ENCODE measurements around the gene PNKD. TPM values are rescaled to one million over a fixed set of nuclear protein-coding genes. Genes with fewer than 3 reads are reported as not detected.
A peak's percentile ranks its signal among the peaks of the same experiment; 100 is the strongest.
"Not testable (repeated sequence)": the region's sequence is repeated elsewhere in the genome, so short reads cannot be mapped to it uniquely, and the experiment has no call there.

The PNKD gene
- total RNA-seq, 1 experiment from 2014 or later = 41.6 TPM

- peak; percentile 82 for DNase-seq (ENCODE audit: low read depth)
These were observed 2.4 kb downstream of the PNKD start for GRCh38 chr2:218272531-218273212.

- DNase-seq (ENCODE audit: low read depth) = not testable (repeated sequence)
These were observed 3.0 kb downstream of the PNKD start for GRCh38 chr2:218273214-218273907.

DNA sequence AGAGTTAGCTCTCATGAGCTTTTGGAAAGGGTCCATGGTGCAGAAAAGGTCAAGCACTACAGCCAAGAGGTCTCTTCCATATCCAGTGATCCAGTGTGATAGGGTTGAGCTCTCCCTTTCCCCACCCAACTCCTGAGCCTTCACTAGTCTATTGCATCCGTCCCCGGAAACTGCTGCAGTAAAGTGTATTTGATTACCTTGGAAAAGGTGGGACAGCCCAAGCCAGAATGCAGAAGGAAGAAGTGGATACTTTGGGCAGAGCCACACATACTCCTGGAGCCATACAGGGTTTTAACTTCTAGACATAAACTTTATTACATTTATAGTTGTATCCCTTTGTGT lies 3.6 kb downstream of the PNKD start:
- no peak for DNase-seq (ENCODE audit: low read depth)

DNA sequence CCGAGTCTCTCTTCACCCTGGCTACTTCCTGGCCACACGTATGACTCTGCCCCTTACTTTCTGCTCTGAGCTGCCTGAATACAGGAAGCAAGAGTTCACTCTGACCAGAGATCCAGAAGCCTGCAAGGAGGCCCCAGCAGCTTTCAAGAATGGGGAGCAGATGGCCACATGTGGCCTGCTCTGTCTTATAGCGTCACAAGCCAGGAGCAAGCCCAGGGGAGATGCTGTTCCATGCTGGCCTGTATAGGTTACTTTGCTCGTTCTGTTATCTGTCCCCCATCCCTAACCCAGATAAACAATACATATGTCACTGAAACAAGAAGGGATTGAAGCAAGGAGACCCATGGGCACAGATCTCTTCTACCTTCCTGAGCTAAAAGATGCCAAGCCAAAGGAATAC lies 4.3 kb downstream of the PNKD start:
- no peak for DNase-seq (ENCODE audit: low read depth)

DNA sequence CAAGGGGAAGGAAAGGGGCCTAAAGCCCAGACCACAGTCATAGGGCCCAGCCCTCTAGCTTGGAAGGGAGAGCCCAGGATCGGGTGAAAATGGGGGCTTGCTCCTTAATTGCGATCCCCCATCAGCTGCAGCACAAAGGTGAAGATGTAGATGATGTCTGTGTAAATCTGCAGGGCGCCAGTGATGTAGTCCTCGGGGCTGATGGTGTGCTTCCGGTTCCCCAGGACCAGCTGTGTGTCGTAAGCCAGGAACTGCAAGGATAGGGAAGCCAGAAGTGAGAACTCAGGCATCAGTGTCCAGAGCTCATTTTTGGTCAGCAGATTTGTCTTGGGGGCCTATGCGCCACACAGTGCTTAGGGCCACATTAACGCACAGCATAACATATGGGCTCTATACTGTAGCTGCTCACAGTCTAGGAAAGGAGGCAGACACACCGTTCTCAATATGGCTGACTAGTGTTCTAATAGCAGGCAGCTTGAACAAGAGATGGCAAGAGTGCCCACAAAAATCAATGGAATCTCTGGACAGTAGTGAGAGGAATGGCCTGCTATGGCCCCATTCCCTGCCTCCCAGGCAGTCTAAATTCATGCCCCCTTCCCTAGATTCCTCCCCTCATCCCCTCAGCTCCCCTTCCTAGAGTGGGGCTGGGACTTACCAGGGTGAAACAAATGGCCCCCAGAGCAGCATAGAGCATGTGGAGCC lies 5.2 kb downstream of the PNKD start:
- DNase-seq (ENCODE audit: low read depth) = no peak

DNA sequence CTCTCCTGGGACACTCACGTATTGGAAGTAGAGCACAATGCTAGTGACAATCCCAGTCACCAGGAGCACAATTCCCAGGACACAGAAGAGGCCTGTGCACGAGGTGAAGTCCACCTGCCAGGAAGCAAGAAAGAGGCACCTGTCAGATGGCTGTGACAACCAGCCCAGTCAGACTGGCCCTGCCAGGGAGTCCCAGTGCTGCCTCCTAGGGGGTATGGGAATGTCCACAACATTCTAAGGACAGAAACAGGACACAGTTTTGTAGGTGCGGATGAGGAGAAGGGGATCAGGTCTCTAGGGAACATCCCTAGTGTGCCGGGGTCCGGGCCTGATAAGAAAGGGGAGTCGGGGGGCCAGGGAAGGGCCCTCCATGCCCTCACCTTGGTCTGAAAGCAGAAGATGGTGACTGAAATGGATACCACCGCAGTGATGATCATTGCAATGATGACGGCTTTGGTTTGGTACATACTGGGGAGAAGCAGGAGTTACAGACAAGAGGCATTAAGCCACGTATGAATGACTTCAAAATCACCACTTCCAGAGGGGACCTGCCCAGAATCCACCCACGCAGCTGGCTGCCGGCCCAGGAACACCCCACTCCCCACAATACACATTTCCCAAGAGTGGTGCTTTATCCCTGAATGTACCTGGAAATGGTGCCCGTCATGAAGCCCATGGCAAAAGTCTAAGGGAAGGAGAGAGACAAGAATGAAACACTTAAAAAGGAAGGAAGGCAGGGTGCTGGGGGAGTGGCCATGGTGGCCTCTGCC lies 6.9 kb downstream of the PNKD start:
- DNase-seq (ENCODE audit: low read depth) = no peak

DNA sequence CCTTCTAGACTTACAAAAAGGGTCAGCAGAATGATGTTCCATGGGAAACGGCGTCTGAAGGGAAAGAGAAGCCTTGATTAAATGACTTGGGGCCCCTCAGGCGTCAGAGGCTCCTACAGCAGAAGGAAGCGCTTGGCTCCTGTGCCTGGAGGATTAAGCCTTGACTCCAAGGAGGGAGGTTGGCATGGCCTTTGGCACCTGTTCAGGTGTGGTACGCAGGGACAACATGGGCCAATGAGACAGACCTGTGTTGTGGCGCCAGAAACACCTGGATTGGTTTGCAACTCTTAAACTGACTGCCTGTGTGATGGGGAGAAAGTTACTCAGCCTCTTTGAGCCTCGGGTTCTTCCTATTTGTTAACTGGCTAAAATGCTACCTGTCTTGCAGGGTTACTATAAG lies 7.6 kb downstream of the PNKD start:
- DNase-seq (ENCODE audit: low read depth) = no peak

DNA sequence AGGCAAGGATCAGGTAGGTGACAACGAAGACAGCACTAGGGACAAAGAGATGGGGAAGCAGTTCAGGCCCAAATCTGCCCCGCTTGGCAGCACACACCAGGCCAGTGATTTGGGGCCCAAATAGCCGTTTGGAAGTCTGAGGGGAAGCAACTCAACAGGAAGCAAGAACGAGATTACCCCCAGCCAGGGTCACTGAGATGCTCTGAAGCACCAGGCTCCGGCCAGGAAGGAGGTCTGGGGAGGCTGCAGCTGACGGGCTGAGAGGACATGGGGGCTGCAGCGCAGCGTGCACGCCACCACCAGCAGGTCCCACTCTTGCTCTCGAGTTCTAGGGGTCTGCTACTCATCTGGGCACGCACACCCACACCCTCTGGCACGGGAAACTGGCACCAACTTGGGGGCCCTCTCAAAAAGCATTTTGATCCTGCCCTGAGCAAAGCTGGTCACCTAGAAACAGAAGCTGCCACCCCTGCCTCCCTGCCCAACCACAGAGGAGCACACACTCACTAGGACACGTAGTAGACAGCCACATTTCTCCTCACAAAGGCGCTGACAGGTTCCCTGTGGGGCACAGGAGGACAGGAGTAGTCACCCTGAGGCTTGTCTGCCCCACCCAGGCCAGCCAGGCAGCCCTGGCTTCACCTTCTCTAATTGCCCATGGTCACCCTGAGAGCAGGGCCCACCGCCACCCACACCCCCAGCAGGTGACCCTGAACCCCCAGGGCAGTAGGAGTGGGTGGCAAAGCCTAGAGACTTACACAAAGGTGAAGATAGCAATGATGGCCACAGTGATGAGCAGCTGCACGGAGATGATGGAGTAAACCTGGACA lies 8.4 kb downstream of the PNKD start:
- DNase-seq (ENCODE audit: low read depth) = no peak

DNA sequence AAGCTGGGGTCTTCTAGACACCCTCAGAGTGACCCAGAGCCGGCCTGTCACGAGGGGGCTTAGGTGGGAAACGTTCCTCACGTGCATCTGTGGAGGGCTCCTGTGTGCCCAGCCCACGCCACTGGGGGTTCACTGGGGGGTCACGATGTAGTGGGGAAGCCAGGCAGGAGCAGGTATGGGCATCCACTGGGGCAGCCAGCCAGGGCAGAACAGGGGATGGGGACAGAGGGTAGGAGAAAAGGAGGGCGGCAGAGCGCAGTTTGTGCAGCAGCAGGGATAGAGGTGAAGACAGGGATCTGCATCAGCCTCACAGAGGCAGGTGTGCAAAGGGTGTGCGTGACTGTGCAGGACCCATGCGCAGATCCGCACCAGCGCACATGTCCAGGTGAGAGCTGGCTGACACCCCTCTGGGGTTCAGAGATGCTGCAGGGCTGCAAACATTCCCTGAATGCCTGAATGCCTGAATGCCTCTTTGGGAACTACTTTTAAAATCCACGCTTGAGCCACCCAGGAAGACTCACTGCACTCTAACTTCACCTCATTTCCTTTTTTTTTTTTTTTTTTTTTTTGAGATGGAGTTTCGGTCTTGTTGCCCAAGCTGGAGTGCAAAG lies 10.0 kb downstream of the PNKD start:
- no peak for DNase-seq (ENCODE audit: low read depth)

GRCh38 chr2:218281449-218281848 lies 11.1 kb downstream of the PNKD start:
- no peak for DNase-seq (ENCODE audit: low read depth)

DNA sequence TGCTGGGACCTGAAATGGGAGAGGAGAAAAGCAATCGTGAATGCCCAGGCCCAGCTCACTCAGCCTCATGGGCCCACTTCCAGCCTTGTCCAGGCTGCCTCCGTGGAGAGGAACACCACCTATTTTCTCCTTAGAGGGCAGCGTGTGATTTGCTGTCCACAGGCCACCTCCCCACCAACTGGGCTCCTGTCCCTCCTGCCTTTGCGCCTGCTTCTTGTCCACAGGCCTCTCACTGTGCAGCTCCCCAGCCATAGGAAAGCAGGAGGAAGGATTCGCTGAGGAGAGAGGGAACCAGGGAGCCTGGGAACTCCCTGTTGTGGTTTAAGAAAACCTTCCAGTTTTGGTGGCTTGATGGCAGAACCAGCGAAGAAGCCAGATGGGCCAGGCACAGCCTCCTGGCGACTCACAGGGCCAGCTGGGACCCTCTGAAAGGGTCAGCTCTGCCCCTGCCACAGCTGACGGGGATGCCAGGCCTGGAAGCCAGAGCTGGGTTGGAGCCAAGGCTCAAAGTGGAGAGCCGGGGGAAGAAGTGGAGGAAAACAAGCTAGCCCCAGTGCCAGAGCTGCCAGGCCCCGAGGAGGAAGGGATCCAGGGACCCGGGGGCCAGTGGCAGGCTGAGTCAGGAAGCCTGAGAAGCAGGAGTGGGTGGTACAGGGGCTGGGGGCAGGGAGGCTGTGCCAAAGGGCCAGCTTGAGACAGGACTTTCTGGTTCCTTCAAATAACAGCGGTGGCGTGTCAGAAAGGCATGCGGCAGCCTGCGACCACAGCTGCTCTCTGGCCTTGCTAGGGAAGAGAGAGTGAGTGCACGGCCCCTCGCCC lies 12.1 kb downstream of the PNKD start:
- DNase-seq (ENCODE audit: low read depth) = no peak

GRCh38 chr2:218284106-218284811 lies 13.9 kb downstream of the PNKD start:
- DNase-seq (ENCODE audit: low read depth) = peak; percentile 79

- no peak for DNase-seq (ENCODE audit: low read depth)
These were observed 15.3 kb downstream of the PNKD start for GRCh38 chr2:218285604-218286003.

DNA sequence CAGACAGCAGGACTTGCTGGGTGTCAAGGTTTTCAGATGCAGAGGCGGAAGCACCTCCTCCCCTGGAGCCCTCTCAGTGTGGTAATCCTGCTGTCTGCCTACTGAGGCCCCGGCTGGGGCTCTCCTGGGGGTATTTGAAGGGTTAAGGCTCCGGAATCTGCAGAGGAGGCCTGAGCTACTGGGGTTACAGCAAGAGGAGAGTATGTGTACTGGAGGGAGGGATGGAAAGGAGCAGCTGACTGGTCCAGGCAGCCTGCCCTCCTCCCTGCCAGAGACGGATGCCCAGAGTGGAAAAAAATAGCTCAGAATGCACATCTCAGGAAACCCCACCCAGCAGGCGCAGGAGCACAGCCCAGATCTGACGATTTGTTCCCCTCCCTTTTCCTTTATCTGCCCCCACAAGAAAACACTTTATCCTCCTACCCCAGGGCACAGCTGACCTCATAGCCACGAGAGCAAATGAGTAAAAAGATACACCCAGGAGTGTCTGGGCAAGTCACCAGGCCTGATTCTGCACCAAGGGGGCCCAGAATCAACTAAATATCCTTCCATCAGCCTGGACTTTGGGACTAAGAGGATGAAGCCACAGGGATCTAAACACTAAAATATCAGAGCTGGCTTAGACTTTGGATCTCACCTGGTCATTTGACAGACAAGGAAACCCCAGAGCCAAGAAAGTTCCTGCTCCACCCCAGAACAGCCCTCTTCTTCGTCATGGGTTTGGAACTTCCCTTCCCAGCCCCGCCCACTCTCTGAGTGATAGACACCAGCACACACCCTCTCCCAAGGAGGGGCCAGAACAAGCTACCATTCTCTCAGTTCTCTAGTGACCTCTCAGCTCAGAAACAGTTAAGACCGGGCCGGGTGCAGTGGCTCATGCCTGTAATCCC lies 16.5 kb downstream of the PNKD start:
- peak; percentile 96 for DNase-seq (ENCODE audit: low read depth)

DNA sequence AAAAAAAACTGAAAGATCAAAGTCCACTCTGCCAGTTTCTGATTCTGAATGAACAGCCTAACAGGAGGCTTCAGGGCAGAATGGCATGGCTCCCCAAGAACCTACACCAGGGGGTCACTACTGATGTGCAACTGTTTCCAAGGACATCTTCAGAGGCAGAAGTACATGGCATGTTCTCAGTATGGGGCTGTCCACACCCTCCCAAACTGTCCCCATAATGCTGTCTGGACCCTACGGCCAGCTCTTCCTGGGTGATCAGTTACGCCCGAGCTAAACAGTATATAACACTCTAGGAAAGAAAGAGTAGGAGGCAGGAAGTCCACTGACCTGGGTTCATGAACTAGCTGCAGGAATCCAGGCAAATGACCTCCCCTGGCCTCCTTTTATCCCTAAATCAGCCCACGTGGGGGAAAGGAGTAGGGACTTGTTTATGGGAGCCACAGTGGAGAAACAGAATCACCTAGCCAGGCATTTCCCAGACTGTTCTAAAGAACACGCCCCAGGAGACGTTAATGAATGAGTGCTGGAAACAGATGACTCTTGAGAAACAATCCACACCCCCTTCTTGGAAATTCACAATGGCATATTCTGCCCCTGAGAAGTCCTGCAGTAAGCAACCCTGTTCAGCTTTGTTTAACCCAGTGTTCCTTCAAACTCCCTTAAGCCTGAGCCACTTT lies 19.5 kb downstream of the PNKD start:
- no peak for DNase-seq (ENCODE audit: low read depth)

DNA sequence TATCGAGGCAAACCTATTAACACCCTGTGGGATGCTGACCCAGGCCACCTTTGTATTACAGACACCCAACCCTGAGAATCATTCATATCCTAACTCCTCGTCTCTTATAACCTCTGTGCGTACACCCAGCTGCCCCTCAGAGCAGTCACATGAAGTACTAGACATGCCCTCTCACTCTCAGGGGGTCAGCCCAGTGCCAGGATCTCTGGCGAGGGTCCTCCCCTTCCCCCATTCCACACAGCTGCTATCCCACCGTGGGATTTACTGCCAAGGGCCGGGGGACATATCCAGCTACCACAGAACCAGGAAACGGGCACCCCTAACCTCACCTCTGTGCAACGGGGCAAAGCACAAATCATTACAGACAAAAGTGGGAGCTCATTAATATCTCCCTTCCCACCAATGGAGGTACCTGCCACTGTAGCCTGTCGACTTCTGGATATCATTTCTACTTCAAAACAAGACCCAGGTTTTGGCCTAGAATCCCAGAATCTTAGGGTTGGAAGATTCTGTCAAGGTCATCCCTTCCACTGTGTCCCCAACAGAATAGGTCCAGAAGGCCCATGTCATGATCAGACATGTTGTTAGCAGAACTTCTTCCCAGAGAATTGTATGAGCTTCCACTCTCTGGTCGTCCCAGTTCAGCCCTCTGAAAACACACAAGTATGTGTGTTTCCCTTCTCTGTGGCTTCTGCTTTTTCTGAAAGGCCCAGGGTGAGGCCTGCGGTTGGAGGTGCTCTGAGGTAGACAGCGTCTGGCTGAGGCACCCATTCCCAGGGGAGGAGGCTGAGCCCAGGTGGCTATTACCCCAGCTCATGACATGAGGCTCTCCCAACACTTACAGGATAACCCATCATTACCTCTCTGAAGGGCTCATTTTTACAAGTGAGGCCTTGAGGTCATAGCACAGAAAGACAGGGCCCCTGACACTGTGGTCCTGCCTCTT lies 20.3 kb downstream of the PNKD start:
- no peak for DNase-seq (ENCODE audit: low read depth)

Data from HT1080 (cell line).